Upper lobe of left lung (tissue), 6 donors: ENCODE results near the gene DIAPH2. TPM values are rescaled to one million over a fixed set of nuclear protein-coding genes. Genes with fewer than 3 reads are reported as not detected.

ENCODE experiments used
- ATAC-seq, 2 donors: fragments of 200-7000 bp; cut with Tn5 transposase; one replicate each; pipeline ENCODE4 v1.9.1; 2022; ENCODE audit warnings: mild to moderate bottlenecking in 2 of 2, moderate library complexity in 2 of 2; ENCODE audit not compliant: low FRiP score in 2 of 2
- DNase-seq, 2 donors: peaks; one replicate each; pipeline ENCODE4 v3.0.0-alpha.2; 2019 to 2020
- H3K27ac ChIP-seq, 4 donors: fragments of 200-600 bp; sonication (generic); one replicate each; pipeline ENCODE4 v1.5.1; 2016 to 2019
- H3K27me3 ChIP-seq, 4 donors: fragments of 200-600 bp; sonication (generic); one replicate each; pipeline ENCODE4 v1.5.1; 2017 to 2019
- H3K36me3 ChIP-seq, 4 donors: fragments of 200-600 bp; sonication (generic); one replicate each; pipeline ENCODE4 v1.5.1; 2016 to 2019
- H3K4me1 ChIP-seq, 4 donors: fragments of 200-600 bp; sonication (generic); one replicate each; pipeline ENCODE4 v1.5.1; 2018 to 2019
- H3K4me3 ChIP-seq, 4 donors: fragments of 200-600 bp; sonication (generic); one replicate each; pipeline ENCODE4 v1.5.1; 2017 to 2019; ENCODE audit warnings: mild to moderate bottlenecking in 2 of 4, moderate library complexity in 1 of 4
- H3K9me3 ChIP-seq, 4 donors: fragments of 200-600 bp; sonication (generic); one replicate each; pipeline ENCODE4 v1.5.1; 2018 to 2019
- CTCF ChIP-seq, 6 experiments: fragments of 450-650 bp in 4 of 6; fragments of 200-600 bp in 2 of 6; sonication (generic) in 2 of 6; IDR thresholded peaks; one replicate each; pipeline ENCODE4 v1.5.1; 2016 to 2019; ENCODE audit warnings: antibody characterized with exemption in 6 of 6
- EP300 ChIP-seq, 4 donors: sonication (generic); formaldehyde crosslinking; IDR thresholded peaks; one replicate each; pipeline ENCODE4 v1.5.1; 2017; ENCODE audit warnings: antibody characterized with exemption in 4 of 4, control low read depth in 2 of 4
- POLR2A ChIP-seq, 4 donors: fragments of 450-650 bp; IDR thresholded peaks; one replicate each; pipeline ENCODE4 v1.5.1; 2016 to 2017; ENCODE audit warnings: antibody characterized with exemption in 4 of 4, mild to moderate bottlenecking in 2 of 4
- POLR2AphosphoS5 ChIP-seq, 2 donors: sonication (generic); formaldehyde crosslinking; IDR thresholded peaks; one replicate each; pipeline ENCODE4 v1.5.1; 2017; ENCODE audit warnings: antibody characterized with exemption in 2 of 2
- WGBS, 2 donors: methylation state at CpG; one replicate each; pipeline ENCODE4 v1.1.5; 2017 to 2018; 5-methylcytosine and 5-hydroxymethylcytosine counted together
- total RNA-seq, 6 donors: library from RNA; depleted of rRNA in 4 of 6; stranded (reverse); fragments of >200 nt in 4 of 6; gene quantifications; one replicate each; pipeline versions ENCODE4 v1.1.0 to v1.2.1, GENCODE V29; 2016 to 2021
- donor health status: DM: no; HTN: no; CAD: no; lungs with moderate emphysema.
- donor health status: DM: no; HTN: yes; CAD: no; lungs with severe emphysema.

Gene DIAPH2
- total RNA-seq, 6 donors from 2014 or later: 22.5 to 107 (median 44.1) TPM

- 55 to 85% methylated on average over 1 of the region's 1 CpG for WGBS, 2 donors
These were observed 482.7 kb downstream of the DIAPH2 start for GRCh38 chrX:97167333-97167732.

GRCh38 chrX:97168646-97169045 lies 484.0 kb downstream of the DIAPH2 start:
- Histone ChIP-seq H3K36me3 (no peaks in the 10 kb centered on the region), H3K27ac (no peak overlapping the region), H3K4me1 (no peaks in the 10 kb centered on the region), H3K27me3 (no peaks in the 10 kb centered on the region), H3K4me3 (no peak overlapping the region), H3K9me3 (no peaks in the 10 kb centered on the region)
- TF ChIP-seq EP300 (IDR thresholded peaks at IDR 0.05): no peak
- no peak for TF ChIP-seq POLR2A (IDR thresholded peaks at IDR 0.05)
- TF ChIP-seq CTCF (IDR thresholded peaks at IDR 0.05): no peak
- no peak for TF ChIP-seq POLR2AphosphoS5 (IDR thresholded peaks at IDR 0.05)
- ATAC-seq (no peak), DNase-seq (no peak)
- 74 to 80% methylated on average over 2 of the region's 2 CpGs for WGBS, 2 donors

More at GRCh38 chrX:97167333-97167732, 482.7 kb downstream of the DIAPH2 start:
- Histone ChIP-seq H3K27me3 (no peaks in the 10 kb centered on the region), H3K4me3 (no peak overlapping the region), H3K9me3 (no peaks in the 10 kb centered on the region), H3K27ac (no peak overlapping the region), H3K4me1 (no peaks in the 10 kb centered on the region), H3K36me3 (no peaks in the 10 kb centered on the region)
- TF ChIP-seq CTCF (IDR thresholded peaks at IDR 0.05): no peak
- ATAC-seq (no peak), DNase-seq (no peak)

- H3K27me3 ChIP-seq: no peaks in the 10 kb centered on the region
- no peaks in the 10 kb centered on the region for H3K36me3 ChIP-seq
- H3K4me1 ChIP-seq: no peaks in the 10 kb centered on the region
- ATAC-seq: no peak
- H3K27ac ChIP-seq: no peak overlapping the region
- H3K9me3 ChIP-seq: no peaks in the 10 kb centered on the region
- no peak for TF ChIP-seq EP300 (IDR thresholded peaks at IDR 0.05)
- TF ChIP-seq POLR2A (IDR thresholded peaks at IDR 0.05): no peak
- no peak for TF ChIP-seq POLR2AphosphoS5 (IDR thresholded peaks at IDR 0.05)
- TF ChIP-seq CTCF (IDR thresholded peaks at IDR 0.05): no peak
- 87 to 89% methylated on average over 4 of the region's 4 CpGs for WGBS, 2 donors
- no peak overlapping the region for H3K4me3 ChIP-seq
- no peak for DNase-seq
These were observed 490.5 kb downstream of the DIAPH2 start for GRCh38 chrX:97175147-97175546.

- DNase-seq: peak in 1 of 2 donors; percentile 43
These were observed 505.0 kb downstream of the DIAPH2 start for GRCh38 chrX:97189668-97190067.

More at GRCh38 chrX:97189668-97190067, 505.0 kb downstream of the DIAPH2 start:
- Histone ChIP-seq H3K27me3 (no peaks in the 10 kb centered on the region), H3K4me3 (no peak overlapping the region), H3K9me3 (no peaks in the 10 kb centered on the region), H3K27ac (no peak overlapping the region), H3K4me1 (no peaks in the 10 kb centered on the region), H3K36me3 (no peaks in the 10 kb centered on the region)
- 51 to 80% methylated on average over 2 of the region's 2 CpGs for WGBS, 2 donors
- TF ChIP-seq CTCF (IDR thresholded peaks at IDR 0.05) (no peak), POLR2A (IDR thresholded peaks at IDR 0.05) (no peak), POLR2AphosphoS5 (IDR thresholded peaks at IDR 0.05) (no peak), EP300 (IDR thresholded peaks at IDR 0.05) (no peak)
- ATAC-seq: peak in 1 of 2 donors; percentile 73
